GM10266 (cell line): ENCODE data around the gene SLC25A17.

Experiments
- DNase-seq: peaks from one replicate; pipeline ENCODE4 v3.0.0; 2012; ENCODE audit errors: extremely low spot score
- TF ChIP-seq, protein P1 (sequence below): IDR thresholded peaks from 2 replicates; pipeline ENCODE4 v1.5.1; 2012; ENCODE audit warnings: mild to moderate bottlenecking, low read depth; ENCODE audit not compliant: control insufficient read depth, insufficient read depth; ENCODE audit errors: missing control alignments

SLC25A17 gene

GRCh38 chr22:40751250-40751649, 67.9 kb downstream of the SLC25A17 start:
- no peak for DNase-seq
- TF ChIP-seq, protein P1, sequence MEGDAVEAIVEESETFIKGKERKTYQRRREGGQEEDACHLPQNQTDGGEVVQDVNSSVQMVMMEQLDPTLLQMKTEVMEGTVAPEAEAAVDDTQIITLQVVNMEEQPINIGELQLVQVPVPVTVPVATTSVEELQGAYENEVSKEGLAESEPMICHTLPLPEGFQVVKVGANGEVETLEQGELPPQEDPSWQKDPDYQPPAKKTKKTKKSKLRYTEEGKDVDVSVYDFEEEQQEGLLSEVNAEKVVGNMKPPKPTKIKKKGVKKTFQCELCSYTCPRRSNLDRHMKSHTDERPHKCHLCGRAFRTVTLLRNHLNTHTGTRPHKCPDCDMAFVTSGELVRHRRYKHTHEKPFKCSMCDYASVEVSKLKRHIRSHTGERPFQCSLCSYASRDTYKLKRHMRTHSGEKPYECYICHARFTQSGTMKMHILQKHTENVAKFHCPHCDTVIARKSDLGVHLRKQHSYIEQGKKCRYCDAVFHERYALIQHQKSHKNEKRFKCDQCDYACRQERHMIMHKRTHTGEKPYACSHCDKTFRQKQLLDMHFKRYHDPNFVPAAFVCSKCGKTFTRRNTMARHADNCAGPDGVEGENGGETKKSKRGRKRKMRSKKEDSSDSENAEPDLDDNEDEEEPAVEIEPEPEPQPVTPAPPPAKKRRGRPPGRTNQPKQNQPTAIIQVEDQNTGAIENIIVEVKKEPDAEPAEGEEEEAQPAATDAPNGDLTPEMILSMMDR: no peak

DNA sequence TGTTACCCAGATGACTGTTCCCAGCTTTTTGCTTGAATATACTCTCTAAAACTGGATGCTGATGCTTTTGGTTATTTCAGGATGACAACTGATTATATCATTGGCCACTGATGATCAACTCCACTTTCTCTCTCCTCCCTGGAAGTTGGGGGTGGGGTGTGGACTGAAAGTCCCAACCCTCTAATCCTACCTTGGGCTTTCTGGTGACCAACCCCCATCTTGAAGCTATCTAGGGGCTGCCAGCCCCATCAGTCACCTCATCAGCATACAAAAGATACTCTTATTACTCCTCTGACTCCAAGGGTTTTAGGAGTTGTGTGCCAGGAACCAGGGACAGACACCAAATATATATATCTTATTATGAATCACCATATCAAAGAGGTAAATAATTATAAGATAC, 69.3 kb downstream of the SLC25A17 start:
- TF ChIP-seq, protein P1: no peak
- DNase-seq: no peak

GRCh38 chr22:40748388-40749355, 70.5 kb downstream of the SLC25A17 start:
- TF ChIP-seq, protein P1: no peak
- no peak for DNase-seq

GRCh38 chr22:40747361-40747760, 71.8 kb downstream of the SLC25A17 start:
- TF ChIP-seq, protein P1: no peak
- DNase-seq: no peak

DNA sequence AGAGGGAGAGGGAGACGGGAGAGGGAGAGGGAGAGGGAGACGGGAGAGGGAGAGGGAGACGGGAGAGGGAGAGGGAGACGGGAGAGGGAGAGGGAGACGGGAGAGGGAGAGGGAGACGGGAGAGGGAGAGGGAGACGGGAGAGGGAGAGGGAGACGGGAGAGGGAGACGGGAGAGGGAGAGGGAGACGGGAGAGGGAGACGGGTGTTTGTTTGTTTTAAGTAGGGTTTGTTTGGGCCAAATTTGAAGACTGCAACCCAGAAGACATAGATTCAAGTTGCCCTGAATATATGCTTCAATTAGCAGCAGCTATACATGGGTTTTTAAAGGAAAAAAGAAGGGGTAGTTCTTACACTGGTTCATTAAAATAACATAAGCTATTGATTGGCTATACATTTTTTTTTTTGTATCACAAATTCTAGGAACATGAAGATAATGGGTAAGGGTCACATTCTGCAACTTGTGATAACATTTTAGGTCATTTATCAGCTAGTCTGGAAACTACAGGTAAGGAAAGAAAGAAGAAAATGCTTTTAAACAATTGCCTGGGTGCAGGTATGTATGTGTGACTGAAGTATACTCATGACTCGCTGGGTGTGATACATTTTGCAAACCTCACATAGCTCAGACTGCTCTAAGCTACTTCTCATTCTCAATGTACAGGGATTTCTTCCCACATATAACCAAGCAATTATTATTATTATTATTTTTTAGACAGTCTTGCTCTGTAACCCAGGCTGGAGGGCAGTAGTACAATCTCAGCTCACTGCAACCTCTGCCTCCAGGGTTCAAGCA, 72.5 kb downstream of the SLC25A17 start:
- TF ChIP-seq, protein P1: no peak
- no peak for DNase-seq

DNA sequence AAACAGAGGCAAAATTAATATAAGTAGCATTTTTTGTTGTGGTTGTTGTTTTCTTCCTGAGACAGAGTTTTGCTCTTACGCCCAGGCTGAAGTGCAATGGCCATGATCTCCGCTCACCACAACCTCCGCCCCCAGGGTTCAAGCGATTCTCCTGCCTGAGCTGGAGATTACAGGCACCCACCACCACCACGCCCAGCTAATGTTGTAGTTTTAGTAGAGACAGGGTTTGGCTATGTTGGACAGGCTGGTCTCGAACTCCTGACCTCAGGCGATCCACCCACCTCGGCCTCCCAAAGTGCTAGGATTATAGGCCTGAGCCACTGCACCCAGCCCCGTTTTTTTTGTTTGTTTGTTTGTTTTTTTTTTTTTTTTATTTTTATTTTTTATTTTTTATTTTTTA, 75.4 kb downstream of the SLC25A17 start:
- TF ChIP-seq, protein P1: no peak
- DNase-seq: no peak
